MM.1S (cell line): ENCODE measurements around the gene EVI5.

ENCODE experiments used
- EZH2 ChIP-seq: fragments of 300-600 bp; sonication (generic); optimal IDR thresholded peaks from 2 replicates; pipeline ENCODE3; 2017; ENCODE audit warnings: low read depth, mild to moderate bottlenecking, antibody characterized with exemption, low read length, mixed read lengths
- EZH2phosphoT487 ChIP-seq: fragments of 300-600 bp; sonication (generic); IDR thresholded peaks from 2 replicates; pipeline ENCODE4 v1.6.1; 2018; ENCODE audit warnings: antibody characterized with exemption, low read length
- TF ChIP-seq, protein P1 (sequence below): fragments of 300-600 bp; sonication (generic); IDR thresholded peaks from 2 replicates; pipeline ENCODE4 v1.5.1; 2016; ENCODE audit warnings: antibody characterized with exemption, low read length, mixed read lengths

- TF ChIP-seq, protein P1, sequence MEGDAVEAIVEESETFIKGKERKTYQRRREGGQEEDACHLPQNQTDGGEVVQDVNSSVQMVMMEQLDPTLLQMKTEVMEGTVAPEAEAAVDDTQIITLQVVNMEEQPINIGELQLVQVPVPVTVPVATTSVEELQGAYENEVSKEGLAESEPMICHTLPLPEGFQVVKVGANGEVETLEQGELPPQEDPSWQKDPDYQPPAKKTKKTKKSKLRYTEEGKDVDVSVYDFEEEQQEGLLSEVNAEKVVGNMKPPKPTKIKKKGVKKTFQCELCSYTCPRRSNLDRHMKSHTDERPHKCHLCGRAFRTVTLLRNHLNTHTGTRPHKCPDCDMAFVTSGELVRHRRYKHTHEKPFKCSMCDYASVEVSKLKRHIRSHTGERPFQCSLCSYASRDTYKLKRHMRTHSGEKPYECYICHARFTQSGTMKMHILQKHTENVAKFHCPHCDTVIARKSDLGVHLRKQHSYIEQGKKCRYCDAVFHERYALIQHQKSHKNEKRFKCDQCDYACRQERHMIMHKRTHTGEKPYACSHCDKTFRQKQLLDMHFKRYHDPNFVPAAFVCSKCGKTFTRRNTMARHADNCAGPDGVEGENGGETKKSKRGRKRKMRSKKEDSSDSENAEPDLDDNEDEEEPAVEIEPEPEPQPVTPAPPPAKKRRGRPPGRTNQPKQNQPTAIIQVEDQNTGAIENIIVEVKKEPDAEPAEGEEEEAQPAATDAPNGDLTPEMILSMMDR, result no peak
- TF ChIP-seq EZH2 (no peak), EZH2phosphoT487 (no peak)
These were observed 304.6 kb downstream of the EVI5 start for GRCh38 chr1:92480200-92480812.
